Neural cell (in vitro differentiated cells): Measurements from ENCODE around the gene CNTF.

Source experiments
- EP300 ChIP-seq: fragments of 450-650 bp; conservative IDR thresholded peaks from 2 replicates; pipeline ENCODE4 v1.6.1; 2014; ENCODE audit warnings: antibody characterized with exemption, mild to moderate bottlenecking, moderate library complexity; ENCODE audit not compliant: poor library complexity, severe bottlenecking
- EZH2 ChIP-seq: fragments of 200-600, 300-800 bp; shearing (Covaris generic), sonication (generic); IDR thresholded peaks from 2 replicates; pipeline ENCODE4 v1.6.1; 2014; ENCODE audit warnings: antibody characterized with exemption, low read length, borderline replicate concordance, mild to moderate bottlenecking; ENCODE audit not compliant: insufficient read depth, poor library complexity, severe bottlenecking
- POLR2AphosphoS5 ChIP-seq: IDR thresholded peaks from 2 replicates; pipeline ENCODE4 v1.6.1; 2012
- RAD21 ChIP-seq: fragments of 450-650 bp; conservative IDR thresholded peaks from 2 replicates; pipeline ENCODE4 v1.6.1; 2014; ENCODE audit warnings: antibody characterized with exemption, mild to moderate bottlenecking, moderate library complexity
- TAF1 ChIP-seq: IDR thresholded peaks from 2 replicates; pipeline ENCODE4 v1.6.1; 2012; ENCODE audit warnings: low read depth
- TF ChIP-seq, protein P1 (sequence below): fragments of 450-650 bp; IDR thresholded peaks from 2 replicates; pipeline ENCODE4 v1.5.1; 2014; ENCODE audit warnings: antibody characterized with exemption, mild to moderate bottlenecking, moderate library complexity; ENCODE audit not compliant: poor library complexity, severe bottlenecking
- TF ChIP-seq, protein P2 (sequence below): IDR thresholded peaks from 2 replicates; pipeline ENCODE4 v1.6.1; 2012; ENCODE audit warnings: borderline replicate concordance

DNA sequence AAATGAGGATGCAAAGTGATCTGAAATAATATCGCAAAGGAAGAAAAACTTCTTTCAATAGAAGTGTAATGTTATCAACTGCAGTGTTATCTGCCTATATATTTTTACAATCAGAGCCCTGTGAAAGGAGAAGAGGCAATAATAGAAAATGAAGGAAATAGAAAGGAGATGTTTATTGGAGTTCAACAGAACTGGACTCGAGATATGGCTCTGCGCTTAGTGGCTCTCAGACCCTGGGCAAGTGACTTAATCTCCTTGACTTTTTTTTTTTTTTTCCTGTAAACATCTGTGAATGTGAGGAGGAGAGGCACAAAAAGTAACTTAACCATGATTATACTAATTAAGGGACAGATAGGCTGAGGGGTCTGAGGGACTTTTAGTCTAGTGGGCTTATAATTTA lies 18.9 kb downstream of the CNTF start:
- TF ChIP-seq, protein P1, sequence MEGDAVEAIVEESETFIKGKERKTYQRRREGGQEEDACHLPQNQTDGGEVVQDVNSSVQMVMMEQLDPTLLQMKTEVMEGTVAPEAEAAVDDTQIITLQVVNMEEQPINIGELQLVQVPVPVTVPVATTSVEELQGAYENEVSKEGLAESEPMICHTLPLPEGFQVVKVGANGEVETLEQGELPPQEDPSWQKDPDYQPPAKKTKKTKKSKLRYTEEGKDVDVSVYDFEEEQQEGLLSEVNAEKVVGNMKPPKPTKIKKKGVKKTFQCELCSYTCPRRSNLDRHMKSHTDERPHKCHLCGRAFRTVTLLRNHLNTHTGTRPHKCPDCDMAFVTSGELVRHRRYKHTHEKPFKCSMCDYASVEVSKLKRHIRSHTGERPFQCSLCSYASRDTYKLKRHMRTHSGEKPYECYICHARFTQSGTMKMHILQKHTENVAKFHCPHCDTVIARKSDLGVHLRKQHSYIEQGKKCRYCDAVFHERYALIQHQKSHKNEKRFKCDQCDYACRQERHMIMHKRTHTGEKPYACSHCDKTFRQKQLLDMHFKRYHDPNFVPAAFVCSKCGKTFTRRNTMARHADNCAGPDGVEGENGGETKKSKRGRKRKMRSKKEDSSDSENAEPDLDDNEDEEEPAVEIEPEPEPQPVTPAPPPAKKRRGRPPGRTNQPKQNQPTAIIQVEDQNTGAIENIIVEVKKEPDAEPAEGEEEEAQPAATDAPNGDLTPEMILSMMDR = no peak
- TF ChIP-seq POLR2AphosphoS5 (no peak), EZH2 (no peak), TAF1 (no peak), RAD21 (no peak), EP300 (no peak)
- TF ChIP-seq, protein P2, sequence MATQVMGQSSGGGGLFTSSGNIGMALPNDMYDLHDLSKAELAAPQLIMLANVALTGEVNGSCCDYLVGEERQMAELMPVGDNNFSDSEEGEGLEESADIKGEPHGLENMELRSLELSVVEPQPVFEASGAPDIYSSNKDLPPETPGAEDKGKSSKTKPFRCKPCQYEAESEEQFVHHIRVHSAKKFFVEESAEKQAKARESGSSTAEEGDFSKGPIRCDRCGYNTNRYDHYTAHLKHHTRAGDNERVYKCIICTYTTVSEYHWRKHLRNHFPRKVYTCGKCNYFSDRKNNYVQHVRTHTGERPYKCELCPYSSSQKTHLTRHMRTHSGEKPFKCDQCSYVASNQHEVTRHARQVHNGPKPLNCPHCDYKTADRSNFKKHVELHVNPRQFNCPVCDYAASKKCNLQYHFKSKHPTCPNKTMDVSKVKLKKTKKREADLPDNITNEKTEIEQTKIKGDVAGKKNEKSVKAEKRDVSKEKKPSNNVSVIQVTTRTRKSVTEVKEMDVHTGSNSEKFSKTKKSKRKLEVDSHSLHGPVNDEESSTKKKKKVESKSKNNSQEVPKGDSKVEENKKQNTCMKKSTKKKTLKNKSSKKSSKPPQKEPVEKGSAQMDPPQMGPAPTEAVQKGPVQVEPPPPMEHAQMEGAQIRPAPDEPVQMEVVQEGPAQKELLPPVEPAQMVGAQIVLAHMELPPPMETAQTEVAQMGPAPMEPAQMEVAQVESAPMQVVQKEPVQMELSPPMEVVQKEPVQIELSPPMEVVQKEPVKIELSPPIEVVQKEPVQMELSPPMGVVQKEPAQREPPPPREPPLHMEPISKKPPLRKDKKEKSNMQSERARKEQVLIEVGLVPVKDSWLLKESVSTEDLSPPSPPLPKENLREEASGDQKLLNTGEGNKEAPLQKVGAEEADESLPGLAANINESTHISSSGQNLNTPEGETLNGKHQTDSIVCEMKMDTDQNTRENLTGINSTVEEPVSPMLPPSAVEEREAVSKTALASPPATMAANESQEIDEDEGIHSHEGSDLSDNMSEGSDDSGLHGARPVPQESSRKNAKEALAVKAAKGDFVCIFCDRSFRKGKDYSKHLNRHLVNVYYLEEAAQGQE = no peak
